NCI-H510A (cell line): Measurements from ENCODE around the gene LILRB2.
"Not testable (repeated sequence)": the region's sequence is repeated elsewhere in the genome, so short reads cannot be mapped to it uniquely, and the experiment has no call there.

Source experiments
- DNase-seq: peaks from one replicate; lab custom pipeline; 2025; lab: John Stamatoyannopoulos, UW

Gene LILRB2

DNA sequence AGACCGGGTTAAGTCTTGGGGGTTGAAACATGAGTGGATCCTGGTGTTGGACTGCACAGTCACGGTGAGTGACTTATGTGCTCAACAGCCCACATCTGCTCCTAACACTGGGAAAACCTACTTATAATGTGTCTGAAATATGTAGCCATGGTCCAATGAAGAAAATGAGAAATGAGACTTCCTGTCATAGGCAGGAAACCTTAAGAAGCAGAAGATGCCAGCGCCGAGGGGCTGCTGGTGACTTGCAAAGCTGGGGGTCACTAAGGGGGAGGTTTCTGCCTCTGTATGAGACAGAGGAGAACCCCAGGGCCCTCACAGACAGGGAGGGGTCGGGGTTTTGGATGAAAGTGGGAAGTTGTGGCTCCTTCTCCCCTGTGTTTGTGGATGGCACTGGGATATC is 8.7 kb downstream of the LILRB2 start:
- DNase-seq = not testable (repeated sequence)

- not testable (repeated sequence) for DNase-seq
Observed at GRCh38 chr19:54271587-54271986, 9.3 kb downstream of the LILRB2 start.

DNA sequence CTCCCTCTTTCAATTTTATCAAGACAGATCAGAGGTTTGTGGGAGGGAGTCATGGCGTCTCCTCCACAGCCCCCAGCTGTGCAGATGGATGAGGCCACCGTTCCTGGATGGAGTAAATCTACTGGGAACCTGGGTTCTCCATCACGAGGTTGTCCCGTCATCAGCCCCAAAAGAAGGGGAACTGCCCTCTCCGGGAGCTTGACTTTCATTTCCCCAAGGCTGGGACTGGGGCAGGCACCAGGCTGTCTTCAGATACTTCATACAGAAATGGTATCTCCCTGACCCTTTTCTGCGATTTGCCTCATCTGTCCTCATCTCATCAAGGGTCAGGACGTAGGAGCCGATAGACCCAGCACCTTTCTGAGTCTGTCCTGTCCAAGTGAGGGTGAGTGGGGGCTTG is 9.8 kb downstream of the LILRB2 start:
- no peak for DNase-seq

DNA sequence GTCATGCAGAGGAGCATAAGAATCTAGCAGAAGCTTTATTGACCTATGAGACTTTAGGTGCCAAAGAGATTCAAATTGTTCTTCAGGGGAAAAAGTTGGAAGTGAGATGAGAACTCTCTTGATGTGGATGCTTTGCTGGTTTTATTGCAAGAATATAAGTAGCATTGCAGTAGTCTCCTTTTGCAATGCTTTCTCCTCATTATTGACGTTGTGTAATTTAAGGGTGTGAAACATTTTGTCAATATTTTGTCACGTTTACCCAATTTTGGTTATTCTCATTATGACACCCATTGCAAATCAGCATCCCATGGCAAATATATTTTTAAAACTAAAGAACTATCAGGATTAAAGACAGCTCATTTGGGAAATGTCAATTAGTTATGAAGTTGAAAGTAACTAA is 12.0 kb downstream of the LILRB2 start:
- no peak for DNase-seq

- peak; percentile 5 for DNase-seq
Observed at GRCh38 chr19:54266133-54266532, 14.8 kb downstream of the LILRB2 start.

DNA sequence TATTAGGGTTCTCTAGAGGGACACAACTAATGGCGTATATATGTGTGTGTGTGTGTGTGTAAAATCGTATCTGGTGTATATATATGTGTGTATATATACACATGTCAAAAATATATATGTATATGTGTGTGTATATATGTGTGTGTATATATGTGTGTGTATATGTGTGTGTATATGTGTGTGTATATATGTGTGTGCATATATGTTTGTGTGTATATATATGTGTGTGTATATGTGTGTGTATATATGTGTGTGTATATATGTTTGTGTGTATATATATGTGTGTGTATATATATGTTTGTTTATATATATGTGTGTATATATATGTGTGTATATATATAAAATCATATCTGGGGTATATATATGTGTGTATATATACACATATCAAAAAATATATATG is 18.4 kb downstream of the LILRB2 start:
- no peak for DNase-seq

- no peak for DNase-seq
Observed at GRCh38 chr19:54262066-54262465, 18.8 kb downstream of the LILRB2 start.

DNA sequence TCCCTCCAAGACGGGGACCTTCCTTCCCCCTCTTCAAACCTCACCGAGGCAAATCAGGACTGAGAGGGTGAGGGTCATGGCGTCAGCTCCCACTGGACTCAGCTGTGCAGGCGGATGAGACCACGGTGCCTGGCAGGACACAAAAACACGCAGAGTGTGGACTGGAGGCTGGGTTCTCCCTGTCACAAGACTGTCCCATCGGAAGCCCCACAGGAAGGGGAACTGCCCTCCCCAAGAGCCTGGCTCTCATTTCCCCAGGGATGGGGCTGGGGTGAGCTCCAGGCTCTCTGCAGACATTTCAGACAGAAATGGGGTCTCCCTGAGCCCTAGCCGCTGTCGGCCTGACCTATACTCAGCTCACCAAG is 23.8 kb downstream of the LILRB2 start, which contains the start of gene LILRB5:
TSS of gene LILRB5 (minus strand) at position 158 of the 365 bp plus-strand sequence. CDS start at position 78, 80 bp downstream.
- DNase-seq = no peak

- no peak for DNase-seq
Observed at GRCh38 chr19:54256250-54257115, 24.4 kb downstream of the LILRB2 start.

GRCh38 chr19:54255105-54255775 is 25.7 kb downstream of the LILRB2 start:
- no peak for DNase-seq

DNA sequence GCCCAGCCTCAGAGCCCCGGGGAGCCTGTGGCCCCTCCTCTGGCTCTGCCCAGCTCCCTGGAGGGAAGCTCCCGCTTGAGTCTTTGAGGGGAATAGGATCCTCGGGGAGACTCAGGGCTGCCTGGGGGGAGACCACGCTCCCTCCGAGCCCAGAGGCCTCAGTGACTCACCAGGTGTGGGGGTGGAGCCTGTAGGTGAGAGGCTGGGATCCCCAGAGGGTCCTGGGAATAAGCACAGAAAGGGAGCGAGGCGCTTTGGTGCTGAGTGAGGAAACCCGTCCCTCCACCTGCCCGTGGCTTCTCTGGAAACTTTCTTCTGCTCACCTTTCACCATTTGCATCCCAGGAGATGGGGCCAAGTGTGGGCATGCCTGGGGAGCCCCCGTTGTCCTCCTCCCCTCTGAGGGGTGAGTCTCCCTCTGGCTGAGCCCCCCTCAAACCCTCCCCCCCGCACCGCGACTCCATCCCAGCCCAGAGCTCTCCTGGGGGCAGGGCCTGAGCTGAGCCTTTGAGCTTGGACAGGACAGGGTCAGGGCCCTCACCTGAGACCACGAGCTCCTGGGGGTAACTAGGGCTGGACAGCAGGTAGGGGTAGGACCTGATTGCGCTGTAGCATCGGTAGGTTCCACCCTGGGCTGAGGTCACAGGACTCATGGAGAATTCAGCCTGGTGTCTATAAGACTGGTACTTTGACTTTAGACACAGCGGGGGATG is 26.6 kb downstream of the LILRB2 start:
- no peak for DNase-seq

GRCh38 chr19:54253331-54254194 is 27.3 kb downstream of the LILRB2 start:
- DNase-seq = no peak

DNA sequence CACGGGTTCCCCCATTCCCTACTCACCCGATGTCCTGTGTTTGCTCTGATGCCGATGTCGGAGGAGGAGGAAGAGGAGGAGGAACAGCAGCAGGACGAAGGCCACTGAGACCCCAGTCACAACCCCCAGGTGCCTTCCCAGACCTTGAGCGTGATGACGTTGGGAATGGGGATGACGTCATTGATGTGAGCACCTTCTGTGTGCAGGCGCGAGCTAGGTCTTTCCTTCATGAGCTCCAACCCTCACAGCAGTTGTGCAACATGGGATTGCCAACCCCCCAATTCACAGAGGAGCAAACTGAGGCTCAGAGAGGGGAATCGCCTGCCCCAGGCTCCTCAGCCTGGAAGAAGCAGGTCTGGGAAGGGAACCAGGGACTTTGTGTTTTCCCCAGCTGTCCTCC is 28.1 kb downstream of the LILRB2 start:
- DNase-seq = no peak

GRCh38 chr19:54252243-54252642 is 28.7 kb downstream of the LILRB2 start:
- no peak for DNase-seq

DNA sequence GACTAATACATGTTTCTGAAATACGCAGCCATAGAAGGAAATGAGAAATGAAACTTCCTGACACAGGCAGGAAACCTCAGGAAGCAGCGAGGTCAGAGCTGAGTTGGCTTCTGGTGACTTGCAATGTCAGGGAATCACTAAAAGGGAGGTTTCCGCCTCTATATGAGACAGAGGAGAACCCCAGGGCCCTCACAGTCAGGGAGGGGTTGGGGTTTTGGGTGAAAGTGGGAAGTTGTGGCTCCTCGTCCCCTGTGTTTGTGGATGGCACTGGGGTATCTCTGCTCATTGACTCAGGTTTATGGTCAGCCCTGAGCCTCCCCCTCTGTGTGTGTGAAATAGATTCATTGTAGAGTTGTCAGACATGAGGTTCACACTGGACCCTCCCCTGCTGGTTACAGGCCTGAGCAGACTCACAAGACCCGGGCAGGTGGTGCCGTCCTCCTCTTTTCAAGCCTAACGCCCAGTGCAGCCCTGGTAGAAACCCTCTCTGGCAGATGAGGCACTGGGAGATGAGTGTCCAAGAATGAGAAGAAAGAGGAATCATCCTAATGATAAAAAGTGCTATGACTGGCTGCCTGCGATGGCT is 32.8 kb downstream of the LILRB2 start:
- DNase-seq = no peak

DNA sequence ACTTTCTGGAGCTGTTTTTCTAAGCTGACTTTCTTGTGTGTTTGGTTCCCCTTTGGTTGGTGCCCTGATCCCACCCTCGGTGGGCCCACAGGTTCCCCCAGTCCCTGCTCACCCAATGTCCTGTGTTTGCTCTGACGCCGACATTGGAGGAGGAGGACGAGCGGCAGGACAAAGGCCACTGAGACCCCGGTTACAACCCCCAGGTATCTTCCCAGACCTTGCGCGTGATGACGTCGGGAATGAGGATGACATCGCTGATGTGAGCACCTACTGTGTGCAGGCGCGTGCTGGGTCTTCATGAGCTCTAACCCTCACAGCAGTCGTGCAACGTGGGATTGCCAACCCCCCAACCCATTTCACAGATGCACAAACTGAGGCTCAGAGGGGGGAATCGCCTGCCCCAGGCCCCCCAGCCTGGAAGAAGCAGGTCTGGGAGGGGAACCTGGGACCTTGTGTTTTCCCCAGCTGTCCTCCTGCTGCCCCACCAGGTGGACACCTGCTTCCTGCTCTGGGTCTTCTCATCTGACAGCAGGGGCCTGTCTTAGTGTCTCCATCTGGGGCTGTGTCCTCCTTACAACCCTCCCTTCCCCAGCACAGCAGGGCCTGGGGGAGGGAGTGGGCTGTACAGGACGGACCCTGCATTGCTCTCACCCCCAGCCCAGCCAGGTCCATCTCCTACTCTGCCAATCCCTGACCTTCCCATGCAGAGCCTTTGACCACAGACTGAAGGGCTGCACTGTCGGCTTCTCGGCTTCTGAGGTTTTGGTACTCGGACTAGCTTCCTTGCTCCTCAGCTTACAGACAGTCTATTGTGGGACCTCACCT is 33.6 kb downstream of the LILRB2 start:
- DNase-seq = no peak

- no peak for DNase-seq
Observed at GRCh38 chr19:54245936-54246335, 35.0 kb downstream of the LILRB2 start.

- DNase-seq = not testable (repeated sequence)
Observed at GRCh38 chr19:54243809-54244208, 37.1 kb downstream of the LILRB2 start.

GRCh38 chr19:54242646-54243045 is 38.3 kb downstream of the LILRB2 start, which contains the start of gene LILRA6:
TSS of gene LILRA6 (minus strand) at chr19:54242790.
- not testable (repeated sequence) for DNase-seq

- DNase-seq = not testable (repeated sequence)
Observed at GRCh38 chr19:54242234-54242633, 38.7 kb downstream of the LILRB2 start.
